GM19099 (cell line): ENCODE results near the gene KIFC3.

Source experiments
- POLR2A ChIP-seq: IDR thresholded peaks from 3 replicates; pipeline ENCODE4 v1.6.1; 2011; ENCODE audit warnings: low read depth; ENCODE audit not compliant: insufficient read length; ENCODE audit errors: extremely low read depth

Gene KIFC3

GRCh38 chr16:57802341-57803133, at the start of gene KIFC3:
Gene KIFC3 (minus strand): TSS chr16:57802491. CDS start chr16:57798243, 4,248 bp downstream.
- no peak for TF ChIP-seq POLR2A

- no peak for TF ChIP-seq POLR2A
These were observed 45.9 kb upstream of the KIFC3 start for GRCh38 chr16:57848181-57848580.

GRCh38 chr16:57846078-57846697, 43.9 kb upstream of the KIFC3 start:
- TF ChIP-seq POLR2A = no peak

GRCh38 chr16:57845115-57845514, 42.8 kb upstream of the KIFC3 start:
- no peak for TF ChIP-seq POLR2A

- no peak for TF ChIP-seq POLR2A
These were observed 42.2 kb upstream of the KIFC3 start for GRCh38 chr16:57844416-57845030.

- no peak for TF ChIP-seq POLR2A
These were observed 41.1 kb upstream of the KIFC3 start for GRCh38 chr16:57843400-57843799.

- no peak for TF ChIP-seq POLR2A
These were observed 40.3 kb upstream of the KIFC3 start for GRCh38 chr16:57842601-57843000.

GRCh38 chr16:57840833-57841232, 38.5 kb upstream of the KIFC3 start:
- no peak for TF ChIP-seq POLR2A

GRCh38 chr16:57838161-57838560, 35.9 kb upstream of the KIFC3 start:
- TF ChIP-seq POLR2A = no peak

GRCh38 chr16:57837305-57838125, 35.2 kb upstream of the KIFC3 start:
- no peak for TF ChIP-seq POLR2A

- no peak for TF ChIP-seq POLR2A
These were observed 32.6 kb upstream of the KIFC3 start for GRCh38 chr16:57834936-57835335.

GRCh38 chr16:57830890-57831484, 28.7 kb upstream of the KIFC3 start:
- no peak for TF ChIP-seq POLR2A

GRCh38 chr16:57829969-57830360, 27.7 kb upstream of the KIFC3 start:
- no peak for TF ChIP-seq POLR2A

- TF ChIP-seq POLR2A = no peak
These were observed 26.2 kb upstream of the KIFC3 start for GRCh38 chr16:57828272-57829161.
